ENCODE data around the gene RGS10.
"Not testable (repeated sequence)": the region's sequence is repeated elsewhere in the genome, so short reads cannot be mapped to it uniquely, and the experiment has no call there.

The RGS10 gene

DNA sequence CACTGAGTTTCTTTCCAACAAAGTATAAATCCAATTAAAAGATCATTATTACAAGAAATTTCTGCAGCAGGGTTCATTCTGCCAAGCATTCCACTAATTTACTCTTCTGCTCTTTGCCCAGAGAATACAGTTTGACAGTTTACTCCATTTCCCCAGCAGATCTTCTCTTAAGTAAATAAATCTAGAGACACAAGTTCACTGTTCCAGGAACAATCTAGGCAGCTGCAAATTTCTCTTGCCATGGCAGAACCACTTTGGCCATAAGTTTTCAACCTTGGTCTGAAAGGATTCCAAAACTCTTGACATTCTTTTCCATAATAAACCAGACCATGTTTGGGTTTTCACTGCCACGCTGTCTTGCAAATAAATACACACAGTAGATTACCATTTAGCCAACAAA is 11.5 kb downstream of the RGS10 start:
- H3F3A ChIP-seq (ENCODE audit: insufficient read depth), result no peaks in the 10 kb centered on the region
- no peak overlapping the region for H3K27ac ChIP-seq (ENCODE audit: low read depth, low read length)
- no peak overlapping the region for H3K4me2 ChIP-seq (ENCODE audit: low read depth, low read length, poor library complexity, severe bottlenecking)
- no peak overlapping the region for H3K4me3 ChIP-seq (ENCODE audit: insufficient read depth, low read length, poor library complexity, severe bottlenecking)
- no peak overlapping the region for H3K9ac ChIP-seq (ENCODE audit: low read length)
- no peaks in the 10 kb centered on the region for H3K9me3 ChIP-seq (ENCODE audit: insufficient read depth, low read length)
- no peaks in the 10 kb centered on the region for H3K79me2 ChIP-seq (ENCODE audit: insufficient read depth, low read length)
- H3K9me2 ChIP-seq (replicated peaks; ENCODE audit: insufficient read depth, low read length), result no peaks in the 10 kb centered on the region
- H3K27me3 ChIP-seq (ENCODE audit: low read length), result no peaks in the 10 kb centered on the region
- H4K20me1 ChIP-seq (ENCODE audit: low read depth, low read length), result no peaks in the 10 kb centered on the region
- H2AFZ ChIP-seq (ENCODE audit: low read depth, low read length, severe bottlenecking), result no peak overlapping the region
- no peaks in the 10 kb centered on the region for H3K36me3 ChIP-seq (ENCODE audit: low read length)
- TF ChIP-seq, protein P1, sequence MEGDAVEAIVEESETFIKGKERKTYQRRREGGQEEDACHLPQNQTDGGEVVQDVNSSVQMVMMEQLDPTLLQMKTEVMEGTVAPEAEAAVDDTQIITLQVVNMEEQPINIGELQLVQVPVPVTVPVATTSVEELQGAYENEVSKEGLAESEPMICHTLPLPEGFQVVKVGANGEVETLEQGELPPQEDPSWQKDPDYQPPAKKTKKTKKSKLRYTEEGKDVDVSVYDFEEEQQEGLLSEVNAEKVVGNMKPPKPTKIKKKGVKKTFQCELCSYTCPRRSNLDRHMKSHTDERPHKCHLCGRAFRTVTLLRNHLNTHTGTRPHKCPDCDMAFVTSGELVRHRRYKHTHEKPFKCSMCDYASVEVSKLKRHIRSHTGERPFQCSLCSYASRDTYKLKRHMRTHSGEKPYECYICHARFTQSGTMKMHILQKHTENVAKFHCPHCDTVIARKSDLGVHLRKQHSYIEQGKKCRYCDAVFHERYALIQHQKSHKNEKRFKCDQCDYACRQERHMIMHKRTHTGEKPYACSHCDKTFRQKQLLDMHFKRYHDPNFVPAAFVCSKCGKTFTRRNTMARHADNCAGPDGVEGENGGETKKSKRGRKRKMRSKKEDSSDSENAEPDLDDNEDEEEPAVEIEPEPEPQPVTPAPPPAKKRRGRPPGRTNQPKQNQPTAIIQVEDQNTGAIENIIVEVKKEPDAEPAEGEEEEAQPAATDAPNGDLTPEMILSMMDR (IDR thresholded peaks at IDR 0.05; ENCODE audit: insufficient read depth, low read length, poor library complexity, severe bottlenecking), result no peak
- TF ChIP-seq EZH2phosphoT487 (conservative IDR thresholded peaks at IDR 0.05; ENCODE audit: low read length), result no peak

GRCh38 chr10:119528663-119529237 is 13.8 kb downstream of the RGS10 start:
- not testable (repeated sequence) for H3F3A ChIP-seq (ENCODE audit: insufficient read depth); H3K9ac ChIP-seq (ENCODE audit: low read length); H2AFZ ChIP-seq (ENCODE audit: low read depth, low read length, severe bottlenecking); H3K9me2 ChIP-seq (replicated peaks; ENCODE audit: insufficient read depth, low read length); H3K27me3 ChIP-seq (ENCODE audit: low read length); H3K27ac ChIP-seq (ENCODE audit: low read depth, low read length); H3K9me3 ChIP-seq (ENCODE audit: insufficient read depth, low read length); H3K4me3 ChIP-seq (ENCODE audit: insufficient read depth, low read length, poor library complexity, severe bottlenecking); H3K4me2 ChIP-seq (ENCODE audit: low read depth, low read length, poor library complexity, severe bottlenecking); H3K79me2 ChIP-seq (ENCODE audit: insufficient read depth, low read length); H3K36me3 ChIP-seq (ENCODE audit: low read length); H4K20me1 ChIP-seq (ENCODE audit: low read depth, low read length)

GRCh38 chr10:119526621-119527592 is 15.6 kb downstream of the RGS10 start:
- H3K27ac ChIP-seq (ENCODE audit: low read depth, low read length), result no peak overlapping the region
- no peaks in the 10 kb centered on the region for H3K9me3 ChIP-seq (ENCODE audit: insufficient read depth, low read length)
- H2AFZ ChIP-seq (ENCODE audit: low read depth, low read length, severe bottlenecking), result no peak overlapping the region
- H4K20me1 ChIP-seq (ENCODE audit: low read depth, low read length), result no peaks in the 10 kb centered on the region
- no peaks in the 10 kb centered on the region for H3K36me3 ChIP-seq (ENCODE audit: low read length)
- no peaks in the 10 kb centered on the region for H3F3A ChIP-seq (ENCODE audit: insufficient read depth)
- no peak overlapping the region for H3K4me2 ChIP-seq (ENCODE audit: low read depth, low read length, poor library complexity, severe bottlenecking)
- no peak overlapping the region for H3K4me3 ChIP-seq (ENCODE audit: insufficient read depth, low read length, poor library complexity, severe bottlenecking)
- no peaks in the 10 kb centered on the region for H3K9me2 ChIP-seq (replicated peaks; ENCODE audit: insufficient read depth, low read length)
- no peaks in the 10 kb centered on the region for H3K79me2 ChIP-seq (ENCODE audit: insufficient read depth, low read length)
- H3K27me3 ChIP-seq (ENCODE audit: low read length), result no peaks in the 10 kb centered on the region
- TF ChIP-seq, protein P1 (IDR thresholded peaks at IDR 0.05; ENCODE audit: insufficient read depth, low read length, poor library complexity, severe bottlenecking), result no peak
- TF ChIP-seq EZH2phosphoT487 (conservative IDR thresholded peaks at IDR 0.05; ENCODE audit: low read length), result no peak
- H3K9ac ChIP-seq (ENCODE audit: low read length), result no peak overlapping the region

- Histone ChIP-seq H3K27me3 (ENCODE audit: low read length) (no peaks in the 10 kb centered on the region), H2AFZ (ENCODE audit: low read depth, low read length, severe bottlenecking) (no peak overlapping the region), H4K20me1 (ENCODE audit: low read depth, low read length) (no peaks in the 10 kb centered on the region), H3F3A (ENCODE audit: insufficient read depth) (no peaks in the 10 kb centered on the region), H3K27ac (ENCODE audit: low read depth, low read length) (no peak overlapping the region), H3K9me3 (ENCODE audit: insufficient read depth, low read length) (no peaks in the 10 kb centered on the region), H3K4me2 (ENCODE audit: low read depth, low read length, poor library complexity, severe bottlenecking) (no peak overlapping the region), H3K9me2 (replicated peaks; ENCODE audit: insufficient read depth, low read length) (no peaks in the 10 kb centered on the region), H3K9ac (ENCODE audit: low read length) (no peak overlapping the region), H3K79me2 (ENCODE audit: insufficient read depth, low read length) (no peaks in the 10 kb centered on the region), H3K4me3 (ENCODE audit: insufficient read depth, low read length, poor library complexity, severe bottlenecking) (no peak overlapping the region), H3K36me3 (ENCODE audit: low read length) (no peaks in the 10 kb centered on the region)
- TF ChIP-seq, protein P1 (IDR thresholded peaks at IDR 0.05; ENCODE audit: insufficient read depth, low read length, poor library complexity, severe bottlenecking), result no peak
- TF ChIP-seq EZH2phosphoT487 (conservative IDR thresholded peaks at IDR 0.05; ENCODE audit: low read length), result no peak
These were observed 16.4 kb downstream of the RGS10 start for GRCh38 chr10:119526149-119526548.
